Fibroblast of skin of back (primary cell): ENCODE measurements around the gene BNC2.
A peak's percentile ranks its signal among the peaks of the same experiment; 100 is the strongest.

Experiments
- DNase-seq: peaks from one replicate; pipeline ENCODE4 v3.0.0-alpha.2; 2013

Gene BNC2

DNA sequence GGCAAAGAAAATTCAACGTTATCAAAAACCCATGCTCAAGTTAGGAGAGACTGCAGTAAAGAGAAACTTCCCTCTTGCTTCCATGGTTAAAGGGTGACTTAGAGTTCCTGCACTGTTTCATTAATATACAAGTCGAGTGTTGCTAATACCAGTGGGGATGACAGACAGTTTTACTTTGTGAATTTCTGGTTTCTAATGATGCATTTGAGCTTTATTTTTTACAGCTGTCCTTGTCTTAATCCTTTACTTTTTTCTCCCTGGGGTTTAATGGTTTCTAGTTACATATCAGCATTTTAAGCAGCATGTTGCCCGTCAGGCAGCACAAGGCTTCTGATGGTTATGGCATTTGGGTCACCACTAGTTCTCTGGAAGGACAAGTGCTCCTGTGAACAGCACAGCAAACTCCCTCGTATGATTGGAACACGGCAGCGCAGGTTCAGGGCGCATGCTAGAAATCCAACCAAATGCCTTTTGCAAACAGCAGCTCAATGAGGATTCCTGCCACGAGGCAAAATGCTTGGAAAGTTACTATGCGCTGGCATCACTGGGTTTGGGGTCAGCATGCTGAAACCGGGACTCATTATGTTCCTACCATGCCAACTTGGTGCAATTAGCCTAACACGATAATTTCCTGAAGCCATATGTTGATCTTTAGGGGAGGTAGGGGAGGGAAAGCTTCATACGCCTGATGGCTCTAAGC, 463.8 kb downstream of the BNC2 start:
- no peak for DNase-seq

DNA sequence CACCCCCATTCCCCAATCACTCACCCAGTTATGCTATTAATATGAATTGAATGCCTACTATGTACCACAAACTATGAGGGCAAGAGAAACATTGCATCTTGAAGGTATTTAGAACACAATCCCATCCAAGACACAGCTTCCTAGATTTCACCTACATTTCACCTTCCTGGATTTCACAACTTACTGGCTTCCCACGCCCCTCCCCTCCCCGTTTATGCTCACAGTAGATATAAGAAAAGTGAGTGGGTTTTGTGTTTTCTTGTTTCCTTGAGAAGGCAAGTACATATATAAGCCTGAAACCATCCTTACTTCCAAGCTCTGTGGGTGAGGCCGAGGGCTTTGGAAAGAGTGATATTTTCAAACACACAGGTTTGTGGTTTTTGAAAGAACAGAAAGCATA, 465.0 kb downstream of the BNC2 start:
- no peak for DNase-seq

DNA sequence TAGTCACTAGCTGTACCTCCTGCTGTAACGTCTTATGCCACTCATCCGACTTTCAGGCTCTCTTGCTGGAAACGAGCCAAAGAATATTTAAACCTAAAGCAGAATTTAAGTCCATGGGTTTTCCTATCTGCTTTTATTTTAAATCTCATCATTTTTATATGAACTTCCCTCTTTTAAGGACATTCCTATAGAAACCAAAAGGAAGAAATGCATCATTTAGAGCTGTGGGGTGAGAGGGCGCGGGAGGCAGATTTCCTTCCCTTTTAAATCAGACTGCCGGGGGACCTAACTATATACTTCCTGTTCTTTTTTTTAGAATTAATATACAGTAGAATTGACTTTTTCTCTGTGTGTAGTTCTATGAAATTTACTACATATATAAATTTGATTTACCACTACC, 468.8 kb downstream of the BNC2 start:
- DNase-seq: no peak

DNA sequence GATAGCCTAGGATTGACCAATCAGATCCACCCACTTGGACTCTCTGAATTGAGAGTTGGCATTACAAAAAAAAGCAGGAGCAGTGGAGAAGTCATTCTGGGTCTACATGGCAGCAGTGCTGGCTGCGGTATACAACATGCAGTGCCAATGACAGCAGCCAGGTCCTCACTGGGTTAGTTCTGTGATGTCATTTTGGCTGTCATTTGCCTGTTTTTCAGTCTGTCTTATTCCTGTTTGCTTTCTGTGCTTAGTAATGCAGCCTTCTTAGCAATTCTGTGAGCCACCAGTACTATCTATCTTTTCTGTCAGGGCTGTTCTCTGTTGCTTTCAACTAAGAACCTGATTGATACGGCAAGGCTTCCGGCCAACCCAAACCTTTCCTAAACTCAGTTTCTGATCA, 471.8 kb downstream of the BNC2 start:
- no peak for DNase-seq

DNA sequence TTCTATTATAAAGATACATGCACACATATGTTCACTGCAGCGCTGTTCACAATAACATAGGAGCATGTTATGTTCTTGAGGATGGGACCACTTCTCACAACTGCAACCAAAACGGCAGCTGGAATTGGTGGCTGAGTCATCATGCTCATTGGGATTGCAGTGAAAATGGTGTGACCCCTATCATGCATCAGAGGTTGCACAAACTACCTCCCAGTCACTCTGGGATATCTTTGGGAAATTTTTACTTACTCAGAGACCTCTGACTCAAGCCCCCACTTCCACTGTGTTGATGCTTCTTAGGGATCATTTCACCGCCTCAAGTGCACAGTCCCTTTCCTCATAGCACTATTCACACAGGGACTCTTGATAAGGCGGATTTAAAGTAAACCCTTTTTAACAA, 474.1 kb downstream of the BNC2 start:
- DNase-seq: peak; percentile 20

DNA sequence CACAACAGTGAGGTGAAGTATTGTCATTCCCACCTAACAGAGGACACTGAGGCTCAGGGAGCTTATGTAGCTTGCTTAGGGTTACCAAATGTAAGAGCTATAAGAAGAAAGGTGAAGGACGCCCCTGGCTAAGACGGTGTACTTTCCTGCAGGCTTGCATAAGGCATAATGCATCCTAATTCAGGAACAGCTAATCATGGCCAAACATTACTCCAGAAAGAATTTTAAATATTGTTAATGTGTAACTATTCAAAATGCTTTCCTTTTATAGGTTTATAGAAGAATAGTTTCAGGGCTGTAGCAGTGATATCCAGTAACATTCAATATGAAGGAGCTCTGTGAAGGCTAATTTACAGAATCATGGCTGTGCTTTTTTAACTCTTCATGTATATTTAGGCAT, 479.1 kb downstream of the BNC2 start:
- no peak for DNase-seq

DNA sequence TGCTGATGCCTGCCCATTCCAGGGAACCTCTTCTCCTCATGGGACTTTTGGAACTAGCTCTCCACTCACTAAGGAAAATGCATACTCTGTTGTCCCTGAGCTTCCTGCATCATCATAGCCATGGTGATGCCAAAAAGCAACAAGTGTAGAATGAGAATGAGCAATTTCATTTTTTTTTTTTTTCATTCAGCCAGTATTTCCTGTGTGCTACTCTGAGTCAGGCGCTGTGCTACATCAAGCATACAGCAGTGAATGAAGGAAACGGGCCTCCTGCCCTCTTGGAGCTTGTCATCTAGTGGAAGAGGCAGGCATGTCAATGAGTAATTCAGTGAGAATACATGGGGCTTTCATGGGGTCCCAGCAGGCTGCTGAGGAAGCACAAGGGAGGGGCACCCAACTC, 483.1 kb downstream of the BNC2 start:
- DNase-seq: peak; percentile 19

DNA sequence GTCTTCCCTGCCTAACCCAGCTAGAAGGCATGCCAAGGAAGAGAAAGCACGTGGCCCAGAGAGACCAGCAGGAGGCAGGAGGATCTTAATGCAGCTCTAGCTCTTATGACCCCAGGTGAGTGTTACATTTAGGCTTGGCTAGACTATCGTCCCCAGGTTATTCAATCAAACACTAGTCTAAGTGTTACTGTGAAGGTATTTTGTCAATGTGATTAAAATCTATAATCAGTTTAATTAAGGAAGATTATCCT, 483.7 kb downstream of the BNC2 start:
- no peak for DNase-seq

DNA sequence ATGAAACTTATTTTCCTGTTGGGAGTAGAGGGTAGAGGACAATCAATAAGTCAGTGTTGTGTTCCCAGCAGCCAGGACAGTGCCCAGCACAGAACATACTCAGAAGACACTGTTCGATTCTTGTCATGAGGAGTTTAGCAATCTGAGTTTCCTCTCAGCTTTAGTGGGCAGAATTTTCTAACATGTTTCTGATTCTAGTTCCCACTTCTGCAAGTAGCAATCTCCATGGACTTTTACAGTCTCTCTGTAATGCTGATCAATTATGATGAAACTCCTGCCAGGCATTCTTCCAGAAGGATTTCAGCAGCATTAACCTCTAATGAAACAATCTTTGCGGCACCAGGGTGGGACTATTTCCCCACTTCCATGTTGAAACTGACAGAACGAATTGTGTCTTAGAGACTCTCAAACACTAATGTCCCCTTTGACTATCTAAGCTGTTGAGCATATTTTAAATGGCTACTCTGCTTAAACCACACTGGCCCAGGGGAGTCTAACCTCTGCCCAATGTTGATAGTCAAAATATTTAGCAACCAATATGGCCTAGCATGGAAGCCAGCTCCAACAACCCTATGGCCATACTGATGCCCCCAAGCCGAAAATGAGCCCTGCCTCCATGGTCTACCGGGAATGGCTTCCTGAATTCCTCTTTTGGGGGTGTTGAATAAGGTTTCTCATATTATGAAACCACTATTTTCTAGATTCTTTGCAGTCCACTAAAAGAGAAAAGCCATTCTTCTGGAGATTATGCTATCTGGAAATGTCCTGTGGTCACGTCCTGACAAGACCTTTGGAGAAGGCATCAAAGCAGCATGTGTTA, 484.3 kb downstream of the BNC2 start:
- DNase-seq: peak; percentile 15

DNA sequence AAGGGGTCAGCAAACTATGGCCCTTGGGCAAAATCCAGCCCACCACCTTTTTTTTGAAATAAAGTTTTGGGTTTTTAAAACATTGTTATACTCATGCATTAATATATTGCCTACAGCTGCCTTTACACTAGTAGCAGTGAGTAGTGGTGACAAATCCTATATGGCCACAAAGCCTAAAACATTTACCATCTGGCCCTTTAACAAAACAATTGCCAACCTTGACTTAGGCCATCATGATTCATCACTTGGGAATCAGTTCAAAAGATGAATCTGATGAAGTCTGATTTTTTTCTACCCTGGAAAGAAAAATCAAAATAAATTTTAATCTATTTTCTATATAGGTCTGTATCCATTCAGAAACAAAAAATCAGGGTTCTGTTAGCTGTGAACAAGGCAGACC, 484.9 kb downstream of the BNC2 start:
- DNase-seq: peak; percentile 86

DNA sequence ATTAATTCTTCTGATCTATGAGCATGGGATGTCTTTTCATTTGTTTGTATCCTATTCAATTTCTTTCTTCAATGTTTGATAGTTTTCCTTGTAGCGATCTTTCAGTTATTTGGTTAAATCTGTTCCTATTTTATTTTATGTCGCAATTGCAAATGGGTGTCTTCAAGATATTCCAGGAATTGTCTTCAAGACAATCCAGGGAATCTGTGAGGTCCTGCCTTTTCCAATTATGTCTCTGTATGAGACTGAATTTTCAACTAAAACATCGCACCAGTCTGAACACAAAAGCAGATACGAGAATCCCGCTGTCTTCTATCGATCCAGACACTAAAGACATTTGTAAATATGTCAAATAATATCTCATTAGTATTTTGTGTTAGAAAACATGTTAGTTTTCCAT, 485.5 kb downstream of the BNC2 start:
- no peak for DNase-seq

DNA sequence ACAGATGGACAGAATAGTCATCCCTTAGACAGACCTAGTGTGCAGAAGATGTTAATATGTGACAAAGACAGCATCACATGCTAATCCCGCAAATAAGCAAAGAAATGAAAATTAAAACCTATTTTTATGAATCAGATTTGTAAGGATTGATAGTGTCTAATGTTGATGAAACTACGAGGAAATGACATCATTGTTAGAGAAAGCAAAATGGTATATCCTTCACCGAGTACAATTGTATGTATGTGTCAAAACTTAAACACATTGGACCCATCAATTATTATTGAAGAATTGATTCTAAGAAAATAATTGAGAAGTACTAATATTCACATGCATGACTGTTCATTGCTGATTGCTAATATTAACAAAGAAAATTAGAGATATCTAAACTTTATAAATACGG, 493.2 kb downstream of the BNC2 start:
- DNase-seq: no peak

DNA sequence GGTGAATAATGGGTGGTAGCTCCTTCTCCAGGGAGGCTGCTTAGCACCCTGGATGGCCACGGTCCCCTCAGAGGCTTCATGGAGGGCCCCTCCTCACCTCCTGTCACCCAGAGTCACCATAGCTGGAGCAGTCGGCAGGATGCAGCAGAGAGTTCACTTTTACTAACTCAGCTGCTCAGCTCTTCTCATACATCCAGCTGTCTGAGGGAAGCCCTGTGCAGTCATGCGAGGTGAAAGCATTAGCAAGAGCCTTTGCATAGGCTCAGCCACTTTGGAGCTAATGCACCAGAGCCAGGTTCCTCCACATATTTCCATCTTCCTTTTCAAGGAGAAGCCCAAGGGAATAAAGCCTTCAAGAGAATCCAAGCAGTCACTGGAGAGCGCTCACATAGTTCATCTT, 499.2 kb downstream of the BNC2 start:
- DNase-seq: no peak

DNA sequence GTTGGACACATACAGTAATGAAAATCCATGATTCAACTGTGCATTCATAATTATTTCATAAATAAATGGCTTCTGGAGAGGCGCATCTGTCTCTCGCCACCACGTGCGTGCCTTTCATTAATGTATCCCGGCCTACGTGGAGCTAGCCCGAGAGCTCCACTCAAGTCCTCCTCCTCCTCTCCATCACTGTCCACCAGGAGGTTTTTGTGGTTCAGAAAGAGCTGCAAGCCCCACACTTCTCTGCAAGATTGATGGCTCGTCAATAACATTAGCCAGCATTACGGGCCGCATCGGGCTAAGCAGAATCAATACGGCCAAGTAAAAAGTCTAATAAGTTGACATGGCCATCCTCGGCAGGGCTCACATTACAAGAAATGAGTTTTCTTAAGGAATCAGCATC, 499.8 kb downstream of the BNC2 start:
- no peak for DNase-seq

DNA sequence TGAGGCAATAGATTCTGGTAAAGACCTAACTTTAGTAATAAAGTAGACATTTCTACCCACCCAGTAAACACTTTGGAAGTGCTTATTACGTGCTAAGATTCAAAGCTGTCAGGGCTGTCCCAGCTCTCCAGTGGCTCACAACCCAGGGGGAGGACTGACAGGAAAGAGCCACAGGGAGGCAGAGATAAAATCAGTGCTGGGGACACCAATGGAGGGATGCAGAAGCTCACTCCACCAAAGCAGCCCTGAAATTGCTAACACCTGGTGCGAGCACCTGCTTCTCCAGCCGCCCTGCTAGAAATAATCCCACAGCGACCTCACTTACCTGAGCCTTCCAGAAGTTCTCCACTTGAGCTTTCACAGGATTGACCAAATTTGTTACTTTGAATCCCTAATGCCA, 501.0 kb downstream of the BNC2 start:
- DNase-seq: no peak

DNA sequence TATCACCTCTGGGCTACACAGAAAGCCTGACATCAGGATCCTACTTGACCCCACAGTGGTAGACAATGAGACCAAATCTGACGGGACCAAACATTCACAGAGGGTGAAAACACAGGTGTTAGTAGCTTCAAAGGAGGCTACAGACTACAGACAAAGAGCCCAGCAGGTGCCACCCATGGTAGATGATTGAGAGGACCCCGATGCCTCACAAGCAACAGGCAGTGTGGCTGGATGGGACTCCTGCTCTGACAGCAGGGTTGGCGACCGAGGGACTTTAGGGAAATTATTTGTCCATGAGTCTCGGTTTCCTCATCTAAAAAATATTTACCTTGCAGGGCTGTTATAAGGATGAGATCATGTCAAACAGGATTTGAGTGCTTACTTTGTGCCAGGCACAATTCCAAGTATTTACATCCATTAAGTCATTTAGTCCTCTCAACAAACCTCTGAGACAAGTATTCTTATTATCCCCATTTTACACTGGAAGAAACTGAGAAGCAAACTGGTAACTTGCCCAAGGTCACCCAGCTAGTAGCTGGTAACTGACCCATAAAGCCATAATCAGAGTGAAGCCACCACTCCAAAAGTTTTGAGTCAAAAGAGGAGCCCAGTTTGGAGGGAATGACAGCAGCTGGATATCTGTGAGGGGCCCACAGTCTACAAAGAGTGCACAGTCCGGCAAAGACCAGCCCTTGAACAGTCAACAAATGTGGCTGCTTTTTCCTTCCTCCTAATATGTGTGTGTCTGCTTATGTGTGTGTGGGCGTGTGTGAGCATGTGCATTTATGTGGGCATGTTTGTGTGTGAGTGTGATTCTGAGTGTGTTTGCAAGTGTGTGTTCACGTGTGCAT, 502.0 kb downstream of the BNC2 start:
- peak; percentile 72 for DNase-seq

DNA sequence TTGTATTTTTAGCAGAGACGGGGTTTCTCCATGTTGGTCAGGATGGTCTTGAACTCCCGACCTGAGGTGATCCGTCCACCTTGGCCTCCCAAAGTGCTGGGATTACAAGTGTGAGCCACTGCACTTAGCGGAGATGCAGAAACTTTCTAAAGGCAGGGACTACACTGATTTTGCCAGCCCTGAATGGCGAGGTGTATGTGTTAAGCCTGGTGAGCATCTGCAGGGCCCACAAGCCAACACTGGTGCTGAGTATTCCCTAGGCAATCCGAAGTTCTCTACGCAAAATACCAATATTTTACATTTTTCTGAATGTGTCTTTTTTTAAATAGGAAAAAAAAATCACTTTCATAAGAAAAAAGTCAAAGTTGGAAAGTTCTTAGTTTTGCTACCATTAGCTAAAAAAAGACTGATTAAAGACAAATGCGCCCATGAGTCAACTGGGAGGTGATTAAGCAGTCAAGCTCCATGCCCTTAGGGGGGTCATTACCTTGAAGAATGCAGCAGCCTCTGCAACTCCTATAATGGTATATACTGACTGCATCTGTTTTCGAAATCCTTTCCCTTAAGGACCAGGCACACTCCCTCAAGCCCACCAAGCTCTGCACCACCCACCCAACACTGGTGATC, 502.8 kb downstream of the BNC2 start:
- DNase-seq: peak; percentile 76

DNA sequence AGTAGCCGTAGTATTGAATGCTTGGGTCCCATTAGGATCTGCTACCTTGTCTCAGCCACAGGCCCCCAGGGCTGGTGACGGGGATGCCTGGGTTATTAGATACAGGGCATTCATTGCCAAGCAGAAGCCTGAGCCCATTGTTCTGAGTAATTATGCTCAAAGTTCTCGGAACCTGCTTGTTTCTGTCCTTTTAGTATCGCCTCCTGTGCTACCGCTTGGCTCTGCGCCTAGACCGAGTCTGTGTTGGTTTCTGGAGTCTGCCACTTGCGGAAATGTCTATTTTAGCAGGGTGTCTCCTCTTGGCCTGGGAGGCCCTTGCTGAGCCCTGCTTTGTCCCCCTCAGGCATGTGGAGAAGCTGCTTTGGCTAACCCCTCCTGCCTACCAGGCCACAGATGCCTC, 506.1 kb downstream of the BNC2 start:
- no peak for DNase-seq

DNA sequence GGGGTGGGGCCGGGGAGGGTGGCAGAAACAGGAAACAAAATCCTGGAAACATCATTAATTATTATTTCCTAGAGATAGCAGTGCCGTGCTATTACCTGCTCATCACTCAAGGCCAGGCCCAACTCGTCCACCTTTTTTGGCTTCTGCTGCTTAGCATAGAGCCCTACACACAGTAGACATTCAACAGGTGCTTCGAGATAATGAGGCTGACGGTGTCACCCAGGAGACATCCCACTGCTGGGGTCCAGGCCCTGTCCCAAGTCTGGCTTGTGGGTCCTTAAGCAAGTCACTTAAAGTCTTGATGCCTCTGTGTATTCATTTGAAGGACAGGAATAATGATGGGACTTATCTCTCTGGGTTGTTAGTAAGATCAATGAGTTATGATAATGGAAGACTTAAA, 506.6 kb downstream of the BNC2 start:
- DNase-seq: no peak

DNA sequence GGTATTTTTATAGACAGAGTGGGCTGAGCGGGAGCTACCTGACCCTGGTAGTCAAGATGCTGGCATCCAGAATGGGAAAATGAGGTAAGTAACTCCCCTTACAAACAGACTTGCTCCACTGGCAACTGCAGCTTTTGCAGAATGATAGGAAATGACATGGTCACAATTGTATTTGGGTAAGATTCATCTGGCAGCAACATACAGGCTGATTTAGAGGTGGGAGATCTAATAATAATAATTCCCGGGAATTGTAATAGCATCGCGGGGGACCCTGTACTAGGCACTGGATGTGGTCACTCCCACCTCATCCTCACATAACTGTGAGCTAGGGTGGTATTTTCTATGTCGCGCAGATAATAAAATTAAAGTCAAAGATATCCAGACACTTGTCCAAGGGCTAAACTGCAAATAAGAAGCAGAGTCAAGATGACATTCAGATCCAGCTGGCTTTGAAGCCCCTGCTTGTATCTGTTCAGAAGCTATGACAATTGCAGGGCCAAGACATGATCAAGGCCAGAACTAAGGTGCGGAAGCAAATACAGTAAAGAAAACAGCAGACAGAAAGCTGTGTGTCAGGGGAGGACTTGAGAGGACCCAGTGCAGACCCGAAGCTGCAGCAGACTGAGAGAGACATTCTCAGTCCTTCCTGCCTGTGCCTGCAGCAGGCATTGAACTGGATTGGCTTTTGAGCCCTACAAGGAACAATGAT, 507.2 kb downstream of the BNC2 start:
- no peak for DNase-seq

DNA sequence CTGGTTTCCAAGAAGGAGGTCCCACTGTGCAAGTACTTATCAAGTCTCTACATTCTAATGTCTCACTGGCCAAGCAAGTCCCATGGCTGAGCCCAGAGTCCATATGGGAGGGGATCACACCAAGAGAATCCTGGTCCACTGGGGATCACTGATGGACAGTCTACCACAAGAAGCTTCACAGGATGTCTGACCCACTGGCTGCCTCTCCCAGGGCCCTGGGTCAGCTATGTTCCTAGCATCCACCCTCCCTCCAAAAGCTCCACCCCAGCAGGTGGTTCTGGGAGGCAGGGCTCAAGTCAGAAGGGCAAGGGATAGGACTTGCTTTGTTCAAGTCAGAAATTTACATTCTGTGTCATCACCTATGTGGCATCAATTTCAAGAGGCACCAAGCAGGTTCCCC, 508.5 kb downstream of the BNC2 start:
- no peak for DNase-seq

DNA sequence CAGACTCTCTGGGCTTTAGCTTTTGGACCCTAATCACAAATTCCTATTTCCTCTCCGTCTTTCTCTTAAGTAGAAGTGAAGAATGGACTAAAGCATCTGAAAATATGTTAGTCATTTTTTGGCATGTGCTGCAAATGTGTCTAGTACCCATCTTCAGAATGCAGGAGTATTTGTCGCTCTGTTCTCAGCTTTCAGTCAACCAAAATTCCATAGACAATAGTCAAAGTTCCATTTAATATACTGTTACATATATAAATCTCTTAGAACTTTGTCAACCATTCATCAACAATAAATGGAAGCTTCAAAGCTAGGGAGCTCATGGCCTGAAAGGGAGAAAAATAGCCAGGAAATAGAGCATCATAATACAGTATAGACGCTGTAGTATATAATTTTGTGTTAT, 509.4 kb downstream of the BNC2 start:
- DNase-seq: peak; percentile 79

DNA sequence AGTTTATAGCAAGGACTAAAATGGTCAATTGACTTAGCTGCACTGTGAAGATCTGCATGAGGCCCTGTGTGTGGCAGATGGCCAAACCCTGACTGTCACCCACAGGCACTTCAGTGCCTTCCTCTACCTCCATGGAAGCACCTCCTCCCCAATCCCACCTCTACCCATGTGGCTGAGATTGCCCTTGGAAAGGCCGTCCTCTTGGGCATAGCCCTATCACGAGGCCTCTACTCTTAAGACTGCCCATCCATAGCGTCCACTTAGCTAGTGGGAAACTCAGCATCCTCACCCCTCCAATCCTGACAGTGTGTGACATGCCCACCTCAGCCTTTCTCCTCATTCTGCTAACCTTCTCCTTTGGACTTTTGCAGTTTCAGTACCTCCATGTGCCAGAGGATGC, 510.2 kb downstream of the BNC2 start:
- no peak for DNase-seq
